ENCODE results near the gene BRICD5.

Gene BRICD5

DNA sequence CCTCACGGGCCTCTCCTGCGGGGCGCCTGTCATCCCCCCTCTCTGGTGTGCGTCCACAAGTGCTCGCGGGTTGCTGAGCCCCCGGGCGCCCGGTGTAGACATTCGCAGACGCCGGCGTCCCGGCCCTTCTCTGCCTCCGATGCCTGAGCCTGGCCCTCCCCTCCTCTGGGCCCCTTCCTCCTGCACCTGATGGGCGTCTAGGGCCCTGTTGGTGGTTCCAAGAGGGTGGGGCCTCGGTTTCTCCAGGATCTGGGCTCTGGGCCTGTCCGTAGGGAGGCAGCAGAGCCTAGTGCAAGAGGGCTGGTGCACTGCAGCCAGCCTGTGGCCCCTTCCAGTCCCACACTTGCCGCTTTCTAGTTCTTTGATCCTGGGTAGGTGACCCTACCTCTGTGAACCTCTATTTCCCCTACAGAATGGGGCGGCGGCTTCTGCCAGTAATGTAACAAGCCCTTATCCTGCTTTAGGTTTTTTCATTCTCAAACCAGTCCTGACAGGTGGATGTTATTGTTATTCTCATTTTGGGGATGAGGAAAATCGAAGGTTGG, 13.4 kb upstream of the BRICD5 start:
- no peak for TF ChIP-seq POLR2A (IDR thresholded peaks at IDR 0.05; ENCODE audit: low read depth, low read length)
- DNase-seq (ENCODE audit: insufficient read length, low spot score) (no peak), FAIRE-seq (no peak)

DNA sequence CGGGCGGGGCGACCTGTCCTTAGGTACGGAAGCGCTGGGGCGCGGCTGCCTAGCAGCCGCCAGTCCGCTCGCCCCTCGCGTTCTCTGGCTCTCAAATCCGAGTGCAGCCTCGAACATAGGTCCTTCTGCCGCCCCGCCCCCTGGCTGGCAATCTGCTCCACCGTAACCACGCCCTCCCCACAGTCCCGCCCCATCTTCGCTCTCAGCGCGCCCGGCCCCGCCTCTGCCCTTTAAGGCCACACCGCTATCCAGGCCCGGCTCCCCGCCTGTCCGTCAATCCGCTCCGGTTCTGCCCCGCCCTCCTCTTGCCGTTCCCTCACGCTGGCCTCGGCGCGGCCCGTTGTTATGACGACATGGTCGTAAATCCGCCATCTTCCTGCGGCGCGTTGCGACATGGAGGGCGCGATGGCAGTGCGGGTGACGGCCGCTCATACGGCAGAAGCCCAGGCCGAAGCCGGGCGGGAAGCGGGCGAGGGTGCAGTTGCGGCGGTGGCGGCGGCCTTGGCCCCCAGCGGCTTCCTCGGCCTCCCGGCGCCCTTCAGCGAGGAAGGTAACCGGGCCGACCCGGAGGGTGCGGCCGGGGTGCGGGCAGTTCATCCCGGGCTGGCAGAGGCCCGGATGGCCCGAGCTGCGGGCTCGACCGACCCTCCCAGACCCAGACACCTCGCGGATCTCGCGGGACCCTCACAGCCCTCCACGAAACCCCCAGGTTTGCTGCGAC, 12.7 kb upstream of the BRICD5 start, which contains the start of gene E4F1:
E4F1 (plus strand) TSS at position 371 of the 721 bp plus-strand sequence; CDS start at position 394, 23 bp downstream.
- TF ChIP-seq POU2F2 (IDR thresholded peaks at IDR 0.05; ENCODE audit: low read depth, low read length) (peak; percentile 61; the same call in 1 of the 2 replicates), TAF1 (IDR thresholded peaks at IDR 0.05; ENCODE audit: low read depth, low read length) (peak; percentile 91), POLR2A (IDR thresholded peaks at IDR 0.05; ENCODE audit: low read depth, low read length) (peak; percentile 96), SPI1 (IDR thresholded peaks at IDR 0.05; ENCODE audit: low read depth, low read length) (no peak), POLR2AphosphoS5 (IDR thresholded peaks at IDR 0.05; ENCODE audit: low read depth, low read length) (peak; percentile 92), PAX5 (IDR thresholded peaks at IDR 0.05; ENCODE audit: insufficient read depth, low read length, severe bottlenecking) (no peak)
- DNase-seq (ENCODE audit: insufficient read length, low spot score) (peak; percentile 100), FAIRE-seq (peak; percentile 99)

DNA sequence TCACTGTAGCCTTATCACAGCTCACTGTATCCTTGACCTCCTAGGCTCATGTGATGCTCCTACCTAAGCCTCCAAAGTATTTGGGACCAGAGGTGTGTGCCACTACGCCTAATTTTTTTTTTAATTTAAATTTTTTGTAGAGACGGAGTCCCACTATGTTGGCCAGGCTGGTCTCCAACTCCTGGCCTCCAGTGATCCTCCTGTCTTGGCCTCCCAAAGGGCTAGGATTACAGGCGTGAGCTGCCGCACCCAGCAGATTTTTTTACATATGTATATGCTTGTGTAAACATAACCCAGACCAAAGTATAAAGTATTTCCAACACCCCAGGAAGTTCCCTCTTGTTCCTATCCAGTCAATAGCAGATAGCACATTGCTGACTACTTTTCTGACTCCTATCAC, 5.7 kb upstream of the BRICD5 start:
- no peak for DNase-seq (ENCODE audit: insufficient read length, low spot score)
- FAIRE-seq = no peak

DNA sequence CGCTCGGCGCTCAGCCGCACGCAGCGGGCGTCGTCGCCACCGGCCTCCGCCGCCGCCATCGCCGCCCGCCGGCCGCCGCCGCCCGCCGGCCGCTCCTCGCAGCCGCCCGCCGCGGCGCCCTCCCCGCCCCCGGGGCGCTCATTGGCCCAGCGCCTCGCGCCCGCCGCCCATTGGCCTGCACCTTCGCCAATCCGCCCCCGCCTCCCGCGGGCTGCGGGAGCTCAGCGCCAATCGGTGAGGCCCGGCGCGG, 4.0 kb upstream of the BRICD5 start, which contains the start of gene PGP:
PGP (minus strand) TSS at position 122 of the 250 bp plus-strand sequence; CDS start at position 59, 63 bp downstream.
- FAIRE-seq (peak; percentile 98), DNase-seq (ENCODE audit: insufficient read length, low spot score) (no peak)

More for the DNA sequence above, 5.7 kb upstream of the BRICD5 start:
- TF ChIP-seq POLR2AphosphoS5 (IDR thresholded peaks at IDR 0.05; ENCODE audit: low read depth, low read length) = no peak
- TF ChIP-seq SPI1 (IDR thresholded peaks at IDR 0.05; ENCODE audit: low read depth, low read length) = no peak
- no peak for TF ChIP-seq TAF1 (IDR thresholded peaks at IDR 0.05; ENCODE audit: low read depth, low read length)
- TF ChIP-seq POLR2A (IDR thresholded peaks at IDR 0.05; ENCODE audit: low read depth, low read length) = no peak
- no peak for TF ChIP-seq PAX5 (IDR thresholded peaks at IDR 0.05; ENCODE audit: insufficient read depth, low read length, severe bottlenecking)
- TF ChIP-seq POU2F2 (IDR thresholded peaks at IDR 0.05; ENCODE audit: low read depth, low read length) = no peak

DNA sequence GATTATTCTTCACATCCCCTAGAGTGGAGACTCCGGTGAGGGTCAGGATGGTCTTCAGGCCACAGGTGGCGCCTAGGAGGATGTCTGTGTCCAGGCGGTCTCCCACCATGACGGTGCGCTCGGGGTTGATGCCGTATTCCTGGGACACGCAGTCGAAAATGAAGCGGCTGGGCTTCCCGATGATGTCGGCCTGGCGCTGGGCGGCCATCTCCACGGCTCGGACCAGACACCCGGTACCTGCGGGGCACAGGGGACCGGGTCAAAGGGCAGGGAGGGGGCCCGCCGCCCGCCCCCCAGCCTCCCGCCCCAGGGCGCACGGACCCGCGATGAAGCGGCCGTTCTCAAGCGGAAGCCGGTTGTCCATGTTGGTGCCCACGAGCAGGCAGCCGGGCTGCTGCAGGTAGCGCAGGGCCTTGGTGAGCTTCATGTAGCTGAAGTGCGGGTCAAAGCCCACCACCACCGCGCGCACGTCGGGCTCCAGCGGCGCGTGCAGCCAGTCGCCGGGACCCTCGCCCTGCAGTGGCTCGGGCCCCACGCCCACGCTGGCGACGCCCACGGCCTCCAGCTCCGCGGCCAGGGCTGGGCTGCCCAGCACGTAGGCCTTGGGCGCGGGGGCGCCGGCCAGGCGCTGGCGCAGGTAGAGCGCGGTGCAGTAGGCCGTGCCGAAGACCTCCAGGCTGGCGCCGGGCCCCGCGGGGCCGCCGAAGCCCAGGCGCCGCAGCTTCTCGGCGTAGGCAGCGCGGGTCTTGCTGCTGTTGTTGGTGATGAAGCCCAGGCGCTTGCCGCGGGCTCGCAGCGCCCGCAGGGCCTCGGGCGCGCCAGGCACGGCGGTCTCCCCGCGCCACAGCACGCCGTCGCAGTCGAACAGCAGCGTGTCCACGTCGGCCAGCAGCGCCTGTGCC, 3.4 kb upstream of the BRICD5 start:
- FAIRE-seq = peak; percentile 45
- TF ChIP-seq POU2F2 (IDR thresholded peaks at IDR 0.05; ENCODE audit: low read depth, low read length) (no peak), POLR2A (IDR thresholded peaks at IDR 0.05; ENCODE audit: low read depth, low read length) (no peak), PAX5 (IDR thresholded peaks at IDR 0.05; ENCODE audit: insufficient read depth, low read length, severe bottlenecking) (no peak), POLR2AphosphoS5 (IDR thresholded peaks at IDR 0.05; ENCODE audit: low read depth, low read length) (no peak; the same call in 1 of the 2 replicates), TAF1 (IDR thresholded peaks at IDR 0.05; ENCODE audit: low read depth, low read length) (no peak), SPI1 (IDR thresholded peaks at IDR 0.05; ENCODE audit: low read depth, low read length) (no peak)
- DNase-seq (ENCODE audit: insufficient read length, low spot score) = no peak

More for the DNA sequence above, 4.0 kb upstream of the BRICD5 start, which contains the start of gene PGP:
- TF ChIP-seq POU2F2 (IDR thresholded peaks at IDR 0.05; ENCODE audit: low read depth, low read length) (no peak), POLR2A (IDR thresholded peaks at IDR 0.05; ENCODE audit: low read depth, low read length) (no peak), TAF1 (IDR thresholded peaks at IDR 0.05; ENCODE audit: low read depth, low read length) (no peak), POLR2AphosphoS5 (IDR thresholded peaks at IDR 0.05; ENCODE audit: low read depth, low read length) (no peak), SPI1 (IDR thresholded peaks at IDR 0.05; ENCODE audit: low read depth, low read length) (no peak), PAX5 (IDR thresholded peaks at IDR 0.05; ENCODE audit: insufficient read depth, low read length, severe bottlenecking) (no peak)

DNA sequence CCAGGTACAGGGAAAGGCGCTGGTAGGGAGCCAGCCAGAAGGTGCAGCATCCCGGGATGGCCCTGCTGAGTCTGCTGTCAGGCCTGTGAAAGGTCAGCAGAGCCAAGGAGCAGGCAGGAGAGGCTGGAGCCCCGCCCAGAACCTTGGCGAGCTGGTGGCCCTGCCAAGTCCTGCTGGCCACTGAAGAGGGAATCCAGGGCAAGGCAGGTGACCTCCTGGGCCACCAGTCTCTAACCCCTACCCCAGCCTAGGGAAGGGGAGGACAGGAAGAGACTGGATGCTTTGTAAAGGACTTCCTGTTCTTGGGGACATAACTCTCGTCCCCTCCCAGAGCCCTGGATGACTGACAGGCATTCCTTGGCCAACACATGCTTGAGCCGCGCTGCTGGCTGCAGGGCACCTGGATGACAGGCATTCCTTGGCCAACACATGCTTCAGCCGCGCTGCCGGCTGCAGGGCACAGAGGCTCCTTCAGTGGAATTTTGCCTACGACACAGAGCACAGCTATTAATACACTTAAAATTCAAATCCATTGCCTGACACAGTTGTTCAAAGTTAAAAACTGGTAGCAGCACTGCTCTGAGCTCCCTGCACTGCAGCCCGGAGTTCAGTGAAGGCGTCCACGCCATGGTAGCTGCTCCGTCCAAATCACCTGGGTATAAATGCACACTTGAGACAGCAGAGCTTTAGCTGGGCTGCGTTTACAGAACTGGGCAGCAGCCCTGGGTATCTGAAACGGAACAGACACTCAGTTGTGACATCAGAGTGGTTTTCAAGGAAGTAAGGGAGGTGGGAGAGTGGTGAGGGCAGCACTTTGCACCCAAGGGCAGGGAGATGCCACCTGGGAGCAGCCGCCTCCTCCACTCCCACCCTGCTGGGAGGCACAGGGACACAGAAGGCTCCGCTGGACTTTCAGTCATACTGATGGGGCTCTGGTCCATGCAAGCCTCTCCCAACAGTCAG, 2.0 kb upstream of the BRICD5 start:
- TF ChIP-seq POU2F2 (IDR thresholded peaks at IDR 0.05; ENCODE audit: low read depth, low read length) (0 out of 2 replicates have a peak, but pooled peaks have one; percentile 13), POLR2A (IDR thresholded peaks at IDR 0.05; ENCODE audit: low read depth, low read length) (no peak), SPI1 (IDR thresholded peaks at IDR 0.05; ENCODE audit: low read depth, low read length) (no peak)
- no peak for DNase-seq (ENCODE audit: insufficient read length, low spot score)
- no peak for FAIRE-seq

DNA sequence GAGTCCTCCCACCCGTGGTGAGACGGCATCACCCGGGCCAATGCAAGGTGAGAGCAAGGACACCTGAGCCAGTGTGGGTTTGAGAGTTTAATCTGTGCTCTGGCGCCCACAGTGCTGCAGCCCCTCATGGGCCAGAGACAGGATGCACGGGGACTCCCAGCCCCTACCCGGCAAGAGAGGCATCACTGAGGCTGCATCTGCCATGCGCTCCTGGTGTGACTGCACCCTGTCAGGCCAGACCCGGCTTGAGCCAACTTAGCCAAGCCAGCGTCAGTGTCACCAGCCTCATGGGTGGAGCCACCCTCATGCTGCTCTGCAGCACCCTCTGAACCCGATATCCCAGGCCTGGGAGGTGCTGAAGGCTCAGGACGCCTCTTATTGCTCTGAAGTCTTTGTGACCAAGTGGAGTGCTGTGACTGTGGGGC, 1.3 kb upstream of the BRICD5 start:
- FAIRE-seq = no peak
- no peak for TF ChIP-seq PAX5 (IDR thresholded peaks at IDR 0.05; ENCODE audit: insufficient read depth, low read length, severe bottlenecking)
- TF ChIP-seq POLR2AphosphoS5 (IDR thresholded peaks at IDR 0.05; ENCODE audit: low read depth, low read length) = peak; percentile 56; the same call in 1 of the 2 replicates
- no peak for TF ChIP-seq POLR2A (IDR thresholded peaks at IDR 0.05; ENCODE audit: low read depth, low read length)
- no peak for TF ChIP-seq SPI1 (IDR thresholded peaks at IDR 0.05; ENCODE audit: low read depth, low read length)
- no peak for TF ChIP-seq POU2F2 (IDR thresholded peaks at IDR 0.05; ENCODE audit: low read depth, low read length)
- TF ChIP-seq TAF1 (IDR thresholded peaks at IDR 0.05; ENCODE audit: low read depth, low read length) = no peak

DNA sequence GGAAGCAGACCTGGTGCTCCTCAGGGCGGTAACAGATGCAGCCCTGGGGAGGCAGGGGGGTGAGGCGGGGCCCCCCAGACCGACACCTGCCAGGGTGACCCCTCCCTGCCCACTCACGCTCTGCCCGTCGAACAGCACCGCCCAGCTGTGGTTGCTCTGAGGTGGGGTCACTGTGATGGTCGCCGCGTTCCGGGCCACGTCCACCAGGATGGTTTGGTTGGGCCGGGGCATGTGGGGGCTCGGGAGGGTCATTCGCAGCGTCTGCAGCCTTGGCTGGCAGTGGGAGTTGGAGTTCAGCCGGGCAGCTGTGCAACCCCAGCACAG, 692 bp downstream of the BRICD5 start:
- FAIRE-seq = no peak
- DNase-seq (ENCODE audit: insufficient read length, low spot score) = no peak
- TF ChIP-seq POLR2A (IDR thresholded peaks at IDR 0.05; ENCODE audit: low read depth, low read length) (no peak), POLR2AphosphoS5 (IDR thresholded peaks at IDR 0.05; ENCODE audit: low read depth, low read length) (no peak; the same call in 1 of the 2 replicates), SPI1 (IDR thresholded peaks at IDR 0.05; ENCODE audit: low read depth, low read length) (no peak), PAX5 (IDR thresholded peaks at IDR 0.05; ENCODE audit: insufficient read depth, low read length, severe bottlenecking) (no peak), TAF1 (IDR thresholded peaks at IDR 0.05; ENCODE audit: low read depth, low read length) (no peak)

More for the DNA sequence above, 1.3 kb upstream of the BRICD5 start:
- no peak for DNase-seq (ENCODE audit: insufficient read length, low spot score)

Data from GM12891 (cell line).